Activated CD4-positive, alpha-beta memory T cell treated with anti-CD3 and anti-CD28 coated beads, Interleukin-2, amount 10 ng/mL, durations not matched to agents 7 days and 5 days (primary cell): ENCODE data around the gene SLC35G6. TPM values are rescaled to one million over a fixed set of nuclear protein-coding genes. Genes with fewer than 3 reads are reported as not detected.
"Not testable (repeated sequence)": the region's sequence is repeated elsewhere in the genome, so short reads cannot be mapped to it uniquely, and the experiment has no call there.

Experiments
- CTCF ChIA-PET: fragments of 350-600 bp; sonication (Branson Sonifier 250); formaldehyde crosslinking; loops from one replicate; lab custom pipeline; 2021; ENCODE audit warnings: antibody characterized with exemption, inconsistent platforms; lab: Charles Lee
- POLR2A ChIA-PET: fragments of 350-600 bp; sonication (Branson Sonifier 250); formaldehyde crosslinking; loops from one replicate; lab custom pipeline; 2021; ENCODE audit warnings: antibody characterized with exemption; lab: Charles Lee
- DNase-seq: peaks from one replicate; pipeline ENCODE4 v3.0.0-alpha.2; 2020
- H3K27ac Mint-ChIP-seq: one replicate; pipeline ENCODE4 v1.8.0; 2021; ENCODE audit warnings: mild to moderate bottlenecking, mixed read lengths
- H3K27me3 Mint-ChIP-seq: one replicate; pipeline ENCODE4 v1.8.0; 2021; ENCODE audit warnings: mixed read lengths
- H3K36me3 Mint-ChIP-seq: one replicate; pipeline ENCODE4 v1.8.0; 2021; ENCODE audit warnings: low read depth, mixed read lengths
- H3K4me1 Mint-ChIP-seq: one replicate; pipeline ENCODE4 v1.8.0; 2021; ENCODE audit warnings: mixed read lengths
- H3K4me3 Mint-ChIP-seq: one replicate; pipeline ENCODE4 v1.8.0; 2021; ENCODE audit warnings: mild to moderate bottlenecking, mixed read lengths
- H3K9me3 Mint-ChIP-seq: one replicate; pipeline ENCODE4 v1.8.0; 2021; ENCODE audit warnings: mixed read lengths
- total RNA-seq, 2 experiments: library from RNA; stranded (reverse); gene quantifications; one replicate each; pipeline ENCODE4 v1.2.3, GENCODE V29; 2021

The SLC35G6 gene
- not detected for total RNA-seq

DNA sequence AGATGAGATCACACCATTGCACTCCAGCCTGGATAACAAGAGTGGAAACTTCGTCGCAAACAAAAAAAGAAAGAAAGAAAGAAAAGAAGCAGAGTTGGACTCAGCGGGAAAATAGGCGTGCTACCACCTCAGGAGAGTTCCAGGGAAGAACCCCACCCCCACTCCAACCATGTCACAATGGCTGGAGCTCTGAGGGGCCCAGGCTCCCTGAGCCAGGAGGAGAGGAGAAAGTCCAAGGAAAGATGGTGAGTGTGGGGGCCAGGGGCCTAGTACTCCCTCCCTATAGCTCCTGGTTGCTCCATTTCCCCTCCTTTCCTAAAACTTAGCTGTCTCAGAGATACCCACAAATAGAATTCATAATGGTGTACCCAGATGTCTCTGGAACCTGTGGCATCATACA lies at the start of gene SLC35G6:
Gene SLC35G6 (plus strand): TSS at position 172 of the 400 bp plus-strand sequence. CDS start 71 bp downstream, at position 243.
- not testable (repeated sequence) for DNase-seq, H3K9me3 Mint-ChIP-seq, H3K27me3 Mint-ChIP-seq
- H3K36me3 Mint-ChIP-seq = peaks cover 24% of the 10 kb centered on the region
- ChIA-PET POLR2A (interaction anchor here (1.0 to 13.0 kb wide), 4 partner anchors 25 to 206 kb away, joined by 3 to 232 read pairs (median 31); partner anchors contain the start of genes CHRNB1, FGF11, TMEM102 and TP53), CTCF (interaction anchor here (2.7 kb wide), 1 partner anchor 45 kb away, joined by 14 read pairs; no protein-coding TSS in a partner anchor)
- H3K4me1 Mint-ChIP-seq = peaks cover 64% of the 10 kb centered on the region
- H3K27ac Mint-ChIP-seq = peak within 1 kb of the TSS; percentile 98
- H3K4me3 Mint-ChIP-seq = peak within 1 kb of the TSS; percentile 88

DNA sequence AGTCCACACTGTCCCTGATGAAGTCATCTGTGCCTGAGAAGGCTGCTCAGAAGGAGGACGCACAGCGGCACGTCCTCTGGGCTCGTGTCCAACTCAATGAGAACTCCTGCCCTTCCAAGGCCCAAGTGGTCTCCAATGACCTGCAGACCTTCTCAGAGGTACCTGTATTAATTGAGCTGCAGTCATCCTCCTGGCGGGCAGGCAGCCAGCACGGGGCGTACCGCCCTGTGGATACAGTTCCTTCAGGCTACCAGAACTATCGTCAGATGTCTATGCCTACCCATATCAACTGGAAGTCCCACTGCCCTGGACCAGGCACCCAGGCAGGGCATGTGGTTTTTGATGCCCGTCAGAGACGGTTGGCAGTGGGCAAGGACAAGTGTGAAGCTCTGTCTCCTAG lies 49.0 kb upstream of the SLC35G6 start:
- no peak overlapping the region for H3K4me3 Mint-ChIP-seq
- H3K4me1 Mint-ChIP-seq = peaks cover 18% of the 10 kb centered on the region
- POLR2A ChIA-PET = interaction anchor here (0.7 kb wide), 1 partner anchor 49 kb away, joined by 3 read pairs; no protein-coding TSS in a partner anchor
- no peak for DNase-seq
- peaks cover 6% of the 10 kb centered on the region for H3K36me3 Mint-ChIP-seq
- no peaks in the 10 kb centered on the region for H3K9me3 Mint-ChIP-seq
- CTCF ChIA-PET = interaction anchor here (0.8 to 1.1 kb wide), 2 partner anchors 9 to 12 kb away, joined by 3 to 4 read pairs; no protein-coding TSS in a partner anchor
- H3K27ac Mint-ChIP-seq = no peak overlapping the region
- peaks cover 1% of the 10 kb centered on the region for H3K27me3 Mint-ChIP-seq

DNA sequence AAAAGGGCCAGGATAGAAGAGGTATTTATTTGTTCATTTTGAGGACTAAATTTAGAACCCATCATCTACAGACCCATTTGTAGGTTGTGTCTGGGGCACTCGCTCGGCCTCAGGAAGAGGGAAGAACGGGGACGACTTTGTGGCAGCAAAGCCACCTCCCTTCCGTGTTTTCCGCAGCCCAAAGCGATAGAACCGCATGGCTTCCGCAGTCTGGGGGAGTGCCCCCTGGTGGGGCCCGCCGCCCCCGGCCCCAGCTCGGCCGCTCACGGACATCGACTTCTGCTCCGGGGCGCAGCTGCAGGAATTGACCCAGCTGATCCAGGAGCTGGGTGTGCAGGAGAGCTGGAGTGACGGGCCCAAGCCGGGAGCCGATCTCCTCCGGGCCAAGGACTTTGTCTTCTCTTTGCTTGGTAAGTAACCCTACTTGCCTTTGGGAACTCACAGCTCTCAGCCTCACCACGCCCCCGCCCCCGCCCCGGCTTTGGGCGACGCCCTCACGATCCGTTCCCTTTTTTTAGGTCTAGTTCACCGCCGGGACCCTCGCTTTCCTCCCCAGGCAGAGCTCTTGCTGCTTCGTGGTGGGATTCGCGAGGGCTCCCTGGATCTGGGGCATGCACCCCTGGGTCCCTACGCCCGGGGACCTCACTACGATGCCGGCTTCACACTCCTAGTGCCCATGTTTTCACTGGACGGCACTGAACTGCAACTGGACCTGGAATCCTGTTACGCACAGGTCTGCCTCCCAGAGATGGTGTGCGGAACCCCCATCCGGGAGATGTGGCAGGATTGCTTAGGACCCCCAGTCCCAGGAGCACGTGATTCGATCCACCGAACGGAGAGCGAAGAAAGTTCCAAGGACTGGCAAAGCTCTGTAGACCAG lies 45.3 kb upstream of the SLC35G6 start:
- peak overlapping the region; percentile 90 for H3K4me3 Mint-ChIP-seq
- no peaks in the 10 kb centered on the region for H3K9me3 Mint-ChIP-seq
- CTCF ChIA-PET = interaction anchor here (0.6 to 4.2 kb wide), 37 partner anchors 11 to 408 kb away, joined by 3 to 53 read pairs (median 6); partner anchors contain the start of genes ACADVL, ACAP1, CHRNB1 and DLG4
- peak; percentile 75 for DNase-seq
- peak overlapping the region; percentile 98 for H3K27ac Mint-ChIP-seq
- POLR2A ChIA-PET = interaction anchor here (0.8 to 14.4 kb wide), 23 partner anchors 9 to 251 kb away, joined by 3 to 232 read pairs (median 8); partner anchors contain the start of genes ACAP1, CHRNB1, MPDU1 and NEURL4
- peaks cover 20% of the 10 kb centered on the region for H3K36me3 Mint-ChIP-seq
- H3K4me1 Mint-ChIP-seq = peaks cover 45% of the 10 kb centered on the region
- H3K27me3 Mint-ChIP-seq = peaks cover 26% of the 10 kb centered on the region

DNA sequence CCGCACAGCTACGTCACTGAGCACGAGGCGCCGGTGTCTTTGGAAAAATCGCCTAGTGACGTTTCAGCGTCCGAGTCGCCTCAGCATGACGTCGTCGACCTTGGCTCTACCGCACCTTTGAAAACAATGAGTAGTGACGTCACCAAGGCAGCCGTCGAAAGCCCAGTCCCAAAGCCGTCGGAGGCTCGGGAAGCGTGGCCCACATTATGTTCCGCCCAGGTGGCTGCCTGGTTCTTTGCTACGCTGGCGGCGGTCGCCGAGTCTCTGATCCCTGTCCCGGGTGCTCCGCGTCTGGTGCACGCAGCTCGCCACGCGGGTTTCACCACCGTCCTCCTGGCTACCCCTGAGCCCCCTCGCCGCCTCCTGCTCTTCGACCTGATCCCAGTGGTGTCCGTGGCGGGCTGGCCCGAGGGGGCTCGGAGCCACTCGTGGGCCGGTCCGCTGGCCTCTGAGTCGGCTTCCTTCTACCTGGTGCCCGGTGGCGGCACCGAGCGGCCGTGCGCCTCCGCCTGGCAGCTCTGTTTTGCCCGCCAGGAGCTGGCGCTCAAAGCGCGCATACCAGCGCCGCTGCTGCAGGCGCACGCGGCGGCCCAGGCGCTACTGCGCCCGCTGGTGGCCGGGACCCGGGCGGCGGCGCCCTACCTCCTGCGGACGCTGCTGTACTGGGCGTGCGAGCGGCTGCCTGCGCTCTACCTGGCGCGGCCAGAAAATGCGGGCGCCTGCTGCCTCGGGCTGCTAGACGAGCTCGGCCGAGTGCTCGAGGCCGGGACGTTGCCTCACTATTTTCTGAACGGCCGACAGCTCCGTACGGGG lies 44.5 kb upstream of the SLC35G6 start:
- ChIA-PET CTCF (interaction anchor here (0.6 to 4.2 kb wide), 39 partner anchors 10 to 407 kb away, joined by 3 to 53 read pairs (median 6); partner anchors contain the start of genes ACADVL, ACAP1, CHRNB1 and DLG4), POLR2A (interaction anchor here (1.0 to 14.4 kb wide), 23 partner anchors 9 to 250 kb away, joined by 3 to 232 read pairs (median 8); partner anchors contain the start of genes ACAP1, CHRNB1, MPDU1 and NEURL4)
- peak overlapping the region; percentile 90 for H3K4me3 Mint-ChIP-seq
- H3K9me3 Mint-ChIP-seq = no peaks in the 10 kb centered on the region
- peaks cover 20% of the 10 kb centered on the region for H3K36me3 Mint-ChIP-seq
- peaks cover 45% of the 10 kb centered on the region for H3K4me1 Mint-ChIP-seq
- peaks cover 34% of the 10 kb centered on the region for H3K27me3 Mint-ChIP-seq
- peak; percentile 85 for DNase-seq
- H3K27ac Mint-ChIP-seq = peak overlapping the region; percentile 98

DNA sequence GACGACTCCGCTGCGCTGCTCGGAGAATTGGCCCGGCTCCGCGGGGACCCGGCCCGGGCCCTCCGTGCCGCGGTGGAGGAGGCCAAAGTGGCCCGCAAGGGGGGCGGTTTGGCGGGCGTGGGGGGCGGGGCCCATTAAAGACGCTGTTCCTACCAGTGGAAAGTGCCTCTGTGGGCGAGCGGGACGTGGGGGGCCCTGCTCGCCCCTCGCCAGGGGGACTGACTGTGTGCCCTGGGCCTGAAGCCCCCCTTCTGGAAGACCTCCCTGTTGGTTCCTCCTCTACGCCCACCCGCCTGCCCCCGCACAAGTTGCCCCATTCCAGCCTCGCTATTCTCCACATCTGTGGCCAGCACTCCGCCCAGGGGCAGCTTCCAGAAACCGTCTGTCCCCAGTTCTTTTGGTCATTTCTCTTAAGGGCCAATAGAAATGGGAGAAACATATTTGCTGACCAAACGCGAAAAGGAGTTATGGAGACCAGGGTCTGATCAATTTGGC lies 43.8 kb upstream of the SLC35G6 start:
- Mint-ChIP-seq H3K27me3 (peaks cover 39% of the 10 kb centered on the region), H3K4me3 (peak overlapping the region; percentile 90), H3K4me1 (peaks cover 45% of the 10 kb centered on the region), H3K9me3 (no peaks in the 10 kb centered on the region), H3K27ac (peak overlapping the region; percentile 24), H3K36me3 (peaks cover 20% of the 10 kb centered on the region)
- DNase-seq = no peak
- CTCF ChIA-PET = interaction anchor here (0.6 to 4.2 kb wide), 24 partner anchors 9 to 250 kb away, joined by 3 to 53 read pairs (median 8); partner anchors contain the start of genes ACADVL, CHRNB1, DLG4 and FXR2
- POLR2A ChIA-PET = interaction anchor here (1.0 to 14.4 kb wide), 15 partner anchors 9 to 249 kb away, joined by 3 to 232 read pairs (median 20); partner anchors contain the start of genes ACAP1, CHRNB1, MPDU1 and POLR2A

DNA sequence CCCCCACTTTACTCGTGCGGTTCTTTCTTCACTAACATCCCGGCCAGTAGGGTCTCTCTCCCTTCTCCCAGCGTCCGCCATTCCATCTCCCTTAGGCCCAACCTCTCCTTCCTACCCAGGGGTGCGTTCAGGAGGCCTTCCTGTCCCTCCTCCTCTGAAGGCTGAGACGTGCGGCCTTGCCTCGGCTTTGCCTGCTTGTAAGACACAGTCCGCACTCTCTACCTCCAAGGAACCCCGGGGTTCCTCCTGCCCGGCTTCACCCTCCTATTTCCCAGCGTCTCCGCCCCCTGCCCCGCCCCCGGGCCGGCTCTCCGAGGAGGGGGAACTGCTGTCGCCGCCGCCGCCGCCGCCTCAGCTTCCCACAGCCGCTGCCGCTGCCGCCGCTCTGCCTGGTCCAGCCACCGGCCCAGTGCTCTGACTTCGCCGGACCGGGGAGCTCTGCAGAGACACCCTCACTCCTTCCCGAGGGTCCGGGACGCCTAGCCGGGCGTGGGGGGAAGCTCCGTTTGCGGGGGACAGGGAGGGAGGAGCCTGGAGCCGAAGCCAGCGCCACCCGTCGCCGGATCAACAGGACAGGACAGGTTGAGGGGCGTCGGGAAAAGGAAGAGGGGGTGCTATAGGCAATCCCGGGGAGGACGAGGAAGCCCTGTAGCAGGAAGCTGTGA lies 43.2 kb upstream of the SLC35G6 start:
- Mint-ChIP-seq H3K27me3 (peaks cover 42% of the 10 kb centered on the region), H3K36me3 (peaks cover 20% of the 10 kb centered on the region), H3K4me1 (peaks cover 45% of the 10 kb centered on the region), H3K9me3 (no peaks in the 10 kb centered on the region), H3K27ac (peak overlapping the region; percentile 24), H3K4me3 (peak overlapping the region; percentile 69)
- peak; percentile 59 for DNase-seq
- CTCF ChIA-PET = interaction anchor here (0.7 to 4.2 kb wide), 5 partner anchors 17 to 305 kb away, joined by 3 to 53 read pairs (median 18); partner anchors contain the start of gene NEURL4
- POLR2A ChIA-PET = interaction anchor here (1.5 to 14.4 kb wide), 6 partner anchors 16 to 249 kb away, joined by 3 to 232 read pairs (median 26); partner anchors contain the start of genes ACAP1, MPDU1, POLR2A and SENP3

DNA sequence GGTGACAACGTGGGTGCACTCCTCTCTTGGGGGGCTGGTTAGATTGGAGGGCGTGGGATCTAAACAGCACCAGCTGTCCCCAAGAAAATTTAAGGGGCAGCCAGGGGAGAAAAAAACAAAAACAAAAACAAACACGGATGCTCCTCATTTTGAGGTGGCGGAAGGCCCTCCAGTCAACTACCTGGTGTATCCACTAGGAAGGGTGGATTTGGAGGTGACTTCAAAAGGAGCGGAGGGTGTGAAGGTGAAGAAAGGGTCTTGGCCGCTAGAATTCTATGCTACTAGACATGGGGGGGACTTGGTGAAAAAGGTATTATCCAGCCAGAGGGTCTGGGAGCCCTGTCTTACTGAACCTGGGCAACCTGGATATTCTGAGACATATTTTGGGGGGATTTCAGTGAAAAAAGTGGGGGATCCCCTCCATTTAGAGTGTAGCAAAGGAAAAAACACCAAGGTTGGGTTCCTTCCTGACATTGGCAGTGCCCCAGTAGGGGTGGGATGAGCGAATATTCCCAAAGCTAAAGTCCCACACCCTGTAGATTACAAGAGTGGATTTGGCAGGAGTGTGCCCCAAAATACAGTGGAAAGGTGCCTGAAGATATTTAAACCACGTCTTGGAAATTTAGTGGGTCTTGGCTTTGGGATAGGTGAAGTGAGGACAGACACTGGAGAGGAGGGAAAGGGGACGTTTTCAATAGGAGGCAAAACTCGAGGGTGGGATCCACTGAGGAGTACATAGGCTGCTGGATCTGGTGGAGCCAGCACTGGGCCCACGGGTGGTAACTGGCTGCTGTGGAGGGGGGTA lies 42.4 kb upstream of the SLC35G6 start:
- Mint-ChIP-seq H3K9me3 (no peaks in the 10 kb centered on the region), H3K4me3 (peak overlapping the region; percentile 69), H3K4me1 (peaks cover 45% of the 10 kb centered on the region), H3K27ac (no peak overlapping the region), H3K36me3 (peaks cover 20% of the 10 kb centered on the region), H3K27me3 (peaks cover 48% of the 10 kb centered on the region)
- ChIA-PET CTCF (interaction anchor here (0.7 to 4.2 kb wide), 3 partner anchors 16 to 304 kb away, joined by 3 to 53 read pairs (median 18); no protein-coding TSS in a partner anchor), POLR2A (interaction anchor here (1.5 to 14.4 kb wide), 3 partner anchors 16 to 103 kb away, joined by 3 to 232 read pairs (median 40); partner anchors contain the start of genes ACAP1, POLR2A, SLC35G6 and ZBTB4)
- no peak for DNase-seq

DNA sequence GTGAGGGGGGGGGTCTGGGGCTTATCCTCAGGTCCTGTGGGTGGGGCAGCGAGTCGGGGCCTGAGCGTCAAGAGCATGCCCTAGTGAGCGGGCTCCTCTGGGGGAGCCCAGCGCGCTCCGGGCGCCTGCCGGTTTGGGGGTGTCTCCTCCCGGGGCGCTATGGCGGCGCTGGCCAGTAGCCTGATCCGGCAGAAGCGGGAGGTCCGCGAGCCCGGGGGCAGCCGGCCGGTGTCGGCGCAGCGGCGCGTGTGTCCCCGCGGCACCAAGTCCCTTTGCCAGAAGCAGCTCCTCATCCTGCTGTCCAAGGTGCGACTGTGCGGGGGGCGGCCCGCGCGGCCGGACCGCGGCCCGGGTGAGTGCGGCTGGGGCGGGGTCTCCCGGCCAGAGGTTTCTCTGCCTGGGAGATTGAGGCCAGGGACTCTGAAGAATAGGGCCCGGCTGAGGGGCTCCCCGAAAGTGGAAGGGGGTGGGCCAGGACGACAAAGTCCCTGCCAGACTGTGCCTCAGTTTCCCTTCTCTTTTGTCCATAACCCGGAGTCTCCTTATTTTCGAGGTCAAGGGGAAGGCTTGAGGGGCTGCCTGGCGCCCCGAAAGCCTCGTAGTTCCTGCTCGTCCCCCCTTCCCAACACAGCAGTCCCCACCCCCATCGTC lies 41.7 kb upstream of the SLC35G6 start, which contains the start of gene FGF11:
Gene FGF11 (plus strand): TSS at position 51 of the 651 bp plus-strand sequence. CDS start 109 bp downstream, at position 160.
- CTCF ChIA-PET = interaction anchor here (0.7 to 3.7 kb wide), 3 partner anchors 72 to 395 kb away, joined by 3 to 18 read pairs (median 3); no protein-coding TSS in a partner anchor
- no peak within 1 kb of the TSS for H3K27ac Mint-ChIP-seq

DNA sequence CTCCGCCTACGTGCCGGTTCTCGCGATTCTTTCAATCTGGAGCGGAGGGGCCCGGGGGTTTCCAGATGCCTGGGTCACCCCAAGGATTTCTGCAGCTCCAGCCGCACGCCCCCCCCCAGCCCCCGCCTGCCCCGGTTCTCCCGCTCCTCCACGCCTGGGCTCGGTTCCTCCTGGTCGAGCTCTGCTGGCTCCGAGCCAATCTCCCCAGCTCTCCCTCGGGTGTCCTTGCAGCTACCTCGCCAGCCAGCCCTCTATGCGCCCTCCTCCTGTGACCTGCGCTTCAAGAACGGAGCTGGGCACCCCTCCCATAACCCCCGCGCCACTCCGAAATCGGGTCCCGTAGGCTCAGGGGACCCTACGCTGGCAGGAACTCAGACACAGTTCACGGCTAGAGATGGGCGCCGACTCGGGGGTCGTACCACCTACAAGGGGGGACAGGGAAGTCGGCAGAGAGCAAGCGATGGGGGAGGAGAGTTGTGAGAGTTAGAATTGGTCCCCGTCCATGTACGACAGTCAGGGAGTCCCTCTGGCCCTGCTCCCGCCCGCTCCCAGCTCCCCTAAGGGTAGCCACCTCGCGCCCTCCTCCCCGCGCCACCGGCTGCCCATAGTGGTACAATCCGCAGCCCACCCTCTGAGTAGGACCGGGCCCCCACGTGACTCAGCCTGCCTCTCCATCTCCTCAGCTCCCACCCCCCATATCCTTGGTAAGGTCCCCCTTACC lies 41.0 kb upstream of the SLC35G6 start:
- H3K36me3 Mint-ChIP-seq = peaks cover 20% of the 10 kb centered on the region
- DNase-seq = peak; percentile 52
- H3K9me3 Mint-ChIP-seq = no peaks in the 10 kb centered on the region
- H3K4me1 Mint-ChIP-seq = peaks cover 46% of the 10 kb centered on the region
- ChIA-PET CTCF (interaction anchor here (0.5 to 3.7 kb wide), 5 partner anchors 17 to 394 kb away, joined by 3 to 18 read pairs (median 3); no protein-coding TSS in a partner anchor), POLR2A (interaction anchor here (0.7 to 14.4 kb wide), 8 partner anchors 13 to 143 kb away, joined by 3 to 232 read pairs (median 4); partner anchors contain the start of genes MPDU1, POLR2A, SLC35G6 and ZBTB4)
- peak overlapping the region; percentile 74 for H3K4me3 Mint-ChIP-seq
- no peak overlapping the region for H3K27ac Mint-ChIP-seq
- H3K27me3 Mint-ChIP-seq = peaks cover 60% of the 10 kb centered on the region

More for the DNA sequence above, 41.7 kb upstream of the SLC35G6 start, which contains the start of gene FGF11:
- POLR2A ChIA-PET = interaction anchor here (0.8 to 14.4 kb wide), 5 partner anchors 16 to 122 kb away, joined by 3 to 232 read pairs (median 5); partner anchors contain the start of genes ACAP1, POLR2A, SLC35G6 and ZBTB4
- H3K27me3 Mint-ChIP-seq = peaks cover 55% of the 10 kb centered on the region
- peak within 1 kb of the TSS; percentile 74 for H3K4me3 Mint-ChIP-seq
- peaks cover 45% of the 10 kb centered on the region for H3K4me1 Mint-ChIP-seq
- peaks cover 20% of the 10 kb centered on the region for H3K36me3 Mint-ChIP-seq
- peak; percentile 22 for DNase-seq
- no peaks in the 10 kb centered on the region for H3K9me3 Mint-ChIP-seq
